ENCODE results near the gene SCAI. TPM values are rescaled to one million over a fixed set of nuclear protein-coding genes. Genes with fewer than 3 reads are reported as not detected.

SCAI gene
- total and polyA plus RNA-seq, 9 of the 15 experiments (the other 6 are each of a cell fraction or from before 2014, with no cell fraction given), result 0.70 to 12.4 (median 4.2) TPM

- no peak for TF ChIP-seq CHD7 (IDR thresholded peaks at IDR 0.05; ENCODE audit: low read depth, low read length)
Observed at GRCh38 chr9:125125523-125125922, 17.8 kb downstream of the SCAI start (continued).

Measured in K562 (cell line).